HG03565 (cell line): ENCODE results near the gene KIF3C.
A peak's percentile ranks its signal among the peaks of the same experiment; 100 is the strongest.
"Not testable (repeated sequence)": the region's sequence is repeated elsewhere in the genome, so short reads cannot be mapped to it uniquely, and the experiment has no call there.

Experiments
- ATAC-seq: cut with Tn5 transposase; IDR thresholded peaks from one replicate; pipeline ENCODE4 v1.9.1; 2021; ENCODE audit warnings: mild to moderate bottlenecking, moderate library complexity; ENCODE audit not compliant: unreplicated experiment

Gene KIF3C

DNA sequence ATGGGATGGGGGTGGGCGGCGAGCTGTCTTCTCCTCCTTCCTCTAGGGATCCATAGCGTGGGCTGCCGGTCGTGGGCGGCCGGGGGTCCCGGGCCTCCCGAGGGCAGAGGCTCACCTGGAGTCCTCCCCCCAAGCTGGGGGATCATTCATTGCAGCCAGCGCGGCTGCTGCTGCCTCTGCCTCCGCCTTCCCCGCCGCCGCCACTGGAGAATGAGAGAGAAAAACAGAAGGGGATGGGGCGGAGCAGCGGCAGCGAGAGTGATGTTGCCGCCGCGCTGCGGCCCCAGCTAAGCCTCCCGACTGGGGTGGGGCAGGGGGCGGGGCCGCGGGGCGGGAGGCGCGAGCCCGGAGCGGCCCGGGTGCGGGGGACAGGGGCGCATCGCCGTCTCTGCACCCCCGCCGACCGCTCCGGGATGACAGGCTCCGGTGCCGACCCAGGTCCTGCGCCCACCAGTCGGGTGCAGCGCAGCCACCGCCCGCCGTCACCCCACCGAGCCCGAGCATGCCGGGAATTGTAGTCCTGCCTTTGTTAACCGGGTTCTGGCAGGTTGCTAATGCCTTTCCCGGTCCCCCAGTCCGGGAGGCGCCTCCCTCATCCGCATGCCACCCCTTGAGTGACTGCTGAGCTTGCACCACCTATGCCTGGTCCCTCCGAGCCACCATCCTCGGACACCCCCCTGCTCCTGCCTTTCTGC, at the start of gene KIF3C:
TSS of gene KIF3C (minus strand) at position 225 of the 695 bp plus-strand sequence. CDS start 580 bp downstream, outside the sequence.
- peak; percentile 45 for ATAC-seq

DNA sequence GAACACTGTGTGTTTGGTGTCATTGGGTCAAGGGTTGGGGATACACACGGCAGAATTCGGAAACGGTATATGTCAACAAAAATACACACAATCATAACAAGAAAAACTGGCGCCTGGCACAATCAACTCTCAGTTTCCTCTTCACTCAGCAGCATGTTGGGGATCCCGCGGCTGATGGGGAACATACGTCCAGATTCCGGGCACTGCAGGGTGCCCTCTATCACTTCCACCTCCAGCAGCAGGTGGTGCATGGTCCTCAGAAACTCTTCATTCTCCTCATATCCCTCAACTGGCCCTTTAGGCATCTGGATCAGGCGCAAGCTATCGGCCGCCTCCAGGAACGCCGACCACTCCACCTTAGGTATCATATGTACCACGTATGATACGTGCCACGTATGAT, 45.8 kb upstream of the KIF3C start:
- not testable (repeated sequence) for ATAC-seq

DNA sequence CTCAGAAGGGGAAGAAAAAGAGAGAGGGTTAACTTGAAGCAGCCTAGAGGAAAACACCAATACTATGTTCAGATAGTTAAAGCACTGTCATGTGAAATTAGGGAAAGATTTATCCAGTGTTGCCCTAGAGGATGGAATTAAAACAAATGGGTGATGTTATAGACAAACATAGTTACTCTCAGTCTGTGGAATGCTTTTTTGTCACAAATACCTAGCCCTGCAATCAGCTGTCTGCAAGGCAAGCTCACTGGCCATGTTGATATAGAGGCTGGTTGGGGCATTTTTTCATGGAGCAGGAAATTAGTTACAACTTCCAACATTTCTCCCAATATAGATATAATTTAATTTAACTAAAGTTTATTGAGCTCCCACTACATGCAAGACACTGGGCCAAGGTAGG, 43.2 kb upstream of the KIF3C start:
- no peak for ATAC-seq

DNA sequence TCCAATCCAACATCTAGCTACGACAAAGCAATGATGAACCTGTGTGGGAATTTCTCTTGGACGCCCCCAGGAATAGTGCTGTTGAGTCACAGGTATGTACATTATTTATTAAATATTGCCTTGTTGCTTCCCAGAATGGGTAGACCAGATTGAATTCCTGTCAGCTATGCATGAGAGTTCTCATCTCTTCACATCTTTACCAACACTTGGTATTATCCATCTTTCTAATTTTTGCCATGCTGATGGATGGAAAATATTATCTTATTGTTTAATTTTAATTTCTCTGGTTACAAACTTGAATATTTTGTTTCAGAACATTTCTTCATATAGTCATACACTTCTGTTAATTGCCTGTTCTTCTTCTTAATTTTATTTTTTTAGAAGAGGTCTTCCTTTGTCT, 42.0 kb upstream of the KIF3C start:
- ATAC-seq = no peak

DNA sequence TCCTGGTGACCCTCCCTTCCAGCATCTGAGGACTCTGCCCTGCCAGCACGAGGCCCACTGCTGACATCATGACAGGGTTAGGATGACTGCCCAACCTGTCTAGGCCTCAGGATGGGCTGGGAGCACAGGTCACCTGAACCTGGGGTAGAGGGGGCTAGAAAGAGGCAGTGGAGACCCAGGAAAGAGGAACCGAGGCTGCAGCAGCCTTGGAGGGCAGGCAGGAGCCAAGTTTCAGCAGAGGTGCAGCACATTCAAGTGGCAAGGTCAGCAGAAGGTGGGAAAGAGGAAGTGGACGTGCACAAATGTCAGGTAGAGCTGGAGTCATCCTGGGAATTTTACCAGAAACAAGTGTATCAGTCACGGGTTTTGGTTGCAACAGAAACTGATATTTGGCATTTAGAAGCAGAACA, 37.9 kb upstream of the KIF3C start:
- ATAC-seq = no peak

DNA sequence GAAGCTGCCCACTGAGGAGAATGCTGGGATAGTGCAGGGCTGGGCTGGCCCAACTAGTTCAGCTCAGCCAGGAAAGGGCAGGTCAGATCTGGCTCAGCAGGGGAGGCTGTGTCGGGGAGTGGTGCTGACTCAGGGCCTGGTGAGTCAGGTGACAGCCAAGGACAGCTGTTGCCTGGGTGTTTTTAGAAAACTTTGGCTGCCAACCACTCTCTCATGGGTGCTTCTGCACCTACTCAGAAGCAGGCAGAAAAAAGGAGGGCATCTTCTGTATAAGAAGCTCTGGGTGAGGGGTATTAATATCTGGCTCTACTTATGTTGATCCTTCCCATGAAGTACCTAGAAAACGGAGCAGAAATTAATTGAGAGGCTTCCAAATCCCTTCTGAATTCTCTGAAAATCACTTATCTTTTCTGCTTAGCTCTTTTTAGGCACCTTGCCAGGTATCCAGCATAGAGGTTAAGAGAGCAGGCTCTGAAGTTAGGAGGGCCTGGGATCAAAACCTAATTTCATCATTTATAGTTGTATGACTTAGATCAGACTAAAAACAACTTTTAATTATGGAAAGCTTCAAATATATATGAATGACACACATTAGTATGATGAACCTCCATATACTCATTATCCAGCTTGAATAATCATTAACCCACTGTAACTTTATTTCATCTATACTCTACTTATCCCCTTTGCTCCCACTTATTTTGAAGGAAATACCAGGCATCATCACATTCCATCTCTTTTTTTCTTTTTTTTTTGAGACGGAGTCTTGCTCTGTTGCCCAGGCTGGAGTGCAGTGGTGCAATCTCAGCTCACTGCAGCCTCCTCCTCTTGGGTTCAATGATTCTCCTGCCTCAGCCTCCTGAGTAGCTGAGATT, 36.1 kb upstream of the KIF3C start:
- ATAC-seq = no peak

DNA sequence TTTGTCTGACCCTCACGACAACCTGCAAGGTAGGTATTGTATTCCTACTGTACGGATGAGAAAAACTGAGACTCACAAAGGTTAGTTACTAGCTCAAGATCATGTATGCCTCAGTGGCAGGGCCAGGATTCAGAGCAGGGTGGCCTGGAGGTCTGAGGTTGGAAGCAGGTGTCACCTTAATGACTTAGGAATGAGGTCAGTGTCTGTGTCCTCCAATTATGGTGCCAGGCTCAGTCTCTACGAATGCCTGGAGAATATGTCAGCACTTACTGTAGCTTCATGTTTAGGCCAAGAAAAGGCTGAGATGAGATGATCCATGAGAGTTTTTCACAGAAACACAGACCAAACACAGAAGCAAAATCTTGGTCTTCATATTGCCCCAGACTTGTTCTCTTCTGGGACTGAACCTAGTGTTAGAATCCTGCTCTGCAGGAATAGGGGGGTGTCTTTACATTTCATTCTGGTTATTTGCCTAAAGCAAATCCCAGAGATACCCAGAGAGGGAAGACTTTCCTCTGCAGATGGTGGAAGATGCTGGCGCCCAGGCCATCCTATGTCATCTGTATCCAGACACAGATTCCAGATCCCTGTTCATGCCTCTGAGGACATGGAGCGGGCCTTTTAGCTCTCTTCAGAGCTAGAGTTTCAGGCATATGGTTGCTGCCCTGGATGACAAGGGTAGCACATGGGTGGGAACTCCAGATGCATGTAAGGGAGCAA, 35.3 kb upstream of the KIF3C start:
- ATAC-seq = no peak

DNA sequence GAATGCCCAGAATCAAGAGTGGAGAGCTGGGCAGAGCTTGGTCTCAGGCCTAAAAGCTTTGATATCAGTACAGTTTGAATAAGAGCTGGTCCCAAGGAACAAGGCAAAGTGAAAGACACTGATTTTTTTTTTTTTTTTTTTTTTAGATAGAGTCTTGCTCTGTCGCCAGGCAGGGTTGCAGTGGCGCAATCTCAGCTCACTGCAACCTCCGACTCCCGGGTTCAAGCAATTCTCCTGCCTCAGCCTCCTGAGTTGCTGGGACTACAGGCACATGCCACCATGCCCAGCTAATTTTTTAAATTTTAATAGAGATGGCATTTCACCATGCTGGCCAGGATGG, 34.4 kb upstream of the KIF3C start:
- ATAC-seq = not testable (repeated sequence)

DNA sequence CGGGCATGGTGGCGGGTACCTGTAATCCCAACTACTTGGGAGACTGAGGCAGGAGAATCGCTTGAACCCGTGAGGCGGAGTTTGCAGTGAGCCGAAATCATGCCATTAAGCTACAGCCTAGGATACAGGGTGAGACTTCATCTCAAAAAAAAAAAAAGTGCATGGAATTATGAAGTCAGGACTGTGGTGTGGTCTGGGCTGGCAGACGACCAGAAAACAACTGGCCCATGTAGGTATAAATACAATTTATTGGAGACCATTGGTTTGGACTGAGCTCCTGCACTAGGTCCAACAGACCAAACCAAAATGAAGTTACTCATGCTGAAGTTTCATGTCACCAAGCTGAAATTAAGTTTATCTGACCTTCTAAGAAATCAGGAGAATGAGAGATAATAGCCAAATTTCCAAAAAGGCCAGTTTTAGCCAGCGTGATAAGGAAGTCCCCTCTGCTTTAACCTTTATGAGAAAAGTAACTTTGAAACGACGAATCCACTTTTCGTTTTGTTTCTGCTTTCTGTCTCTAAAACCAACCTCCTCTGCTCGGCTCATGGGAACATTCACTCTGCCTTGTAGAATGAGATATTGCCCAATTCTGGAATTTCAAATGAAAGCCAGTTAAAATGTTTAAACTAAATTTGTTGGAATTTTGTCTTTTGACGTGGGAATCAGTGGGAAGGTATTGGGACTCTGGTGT, 33.9 kb upstream of the KIF3C start:
- ATAC-seq = no peak

DNA sequence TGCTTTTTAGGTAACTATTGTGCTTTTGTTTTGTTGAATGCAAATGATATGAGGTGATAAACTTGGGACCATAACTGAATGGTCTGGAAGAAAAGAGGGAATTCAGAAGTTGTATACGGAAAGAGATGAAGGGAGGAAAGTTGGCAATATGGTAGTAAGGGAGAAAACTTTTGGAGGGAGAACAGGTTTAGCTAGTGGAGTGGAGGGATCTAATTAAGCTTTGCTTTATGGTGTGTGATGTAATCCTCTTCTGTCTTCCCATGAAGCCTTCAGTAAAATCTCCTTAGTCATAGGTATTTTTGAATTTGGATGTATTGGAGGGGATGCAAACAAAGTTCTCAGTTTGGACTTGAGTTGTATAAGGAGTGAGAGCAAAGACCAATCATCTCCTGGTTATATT, 31.4 kb upstream of the KIF3C start:
- ATAC-seq = no peak

DNA sequence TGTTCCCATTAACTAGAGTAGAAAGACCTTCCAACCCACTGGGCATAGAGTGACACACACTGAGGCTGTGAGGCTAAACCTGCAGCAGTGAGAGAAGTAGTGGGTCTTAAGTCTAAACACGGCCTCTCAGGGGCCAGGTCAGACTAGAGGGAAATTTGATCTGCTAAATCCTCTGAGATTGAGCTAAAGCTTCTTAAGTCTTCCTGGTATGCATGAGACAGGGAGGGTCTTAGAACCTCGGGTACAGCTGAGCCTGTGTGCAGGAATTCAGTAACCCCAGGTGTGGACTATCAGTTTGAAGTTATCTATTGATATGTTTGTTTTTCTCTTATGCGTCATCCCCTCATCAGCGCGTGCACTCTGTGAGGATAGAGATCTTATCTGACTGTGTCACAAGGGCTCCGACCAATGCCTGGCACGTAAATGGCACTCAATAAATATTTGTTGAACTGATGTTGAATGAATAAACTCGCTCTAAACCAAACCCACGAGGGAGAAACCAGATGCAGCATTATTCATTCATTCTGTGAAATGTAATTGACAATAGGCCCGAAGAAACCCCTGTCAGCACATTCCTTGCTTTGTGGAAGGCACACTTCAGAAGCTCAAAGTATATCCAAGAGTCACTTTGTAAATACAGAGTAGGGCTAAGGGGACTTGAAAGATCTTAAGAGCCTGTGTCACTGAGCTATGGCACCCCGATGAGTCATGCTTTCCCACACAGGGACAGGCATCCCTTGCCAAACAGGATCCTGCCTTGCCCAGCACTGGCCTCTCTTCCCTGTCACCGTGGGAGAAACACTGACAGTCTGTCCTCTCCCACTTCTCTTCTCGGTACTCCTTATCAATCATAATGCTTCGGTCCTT, 29.9 kb upstream of the KIF3C start:
- no peak for ATAC-seq

DNA sequence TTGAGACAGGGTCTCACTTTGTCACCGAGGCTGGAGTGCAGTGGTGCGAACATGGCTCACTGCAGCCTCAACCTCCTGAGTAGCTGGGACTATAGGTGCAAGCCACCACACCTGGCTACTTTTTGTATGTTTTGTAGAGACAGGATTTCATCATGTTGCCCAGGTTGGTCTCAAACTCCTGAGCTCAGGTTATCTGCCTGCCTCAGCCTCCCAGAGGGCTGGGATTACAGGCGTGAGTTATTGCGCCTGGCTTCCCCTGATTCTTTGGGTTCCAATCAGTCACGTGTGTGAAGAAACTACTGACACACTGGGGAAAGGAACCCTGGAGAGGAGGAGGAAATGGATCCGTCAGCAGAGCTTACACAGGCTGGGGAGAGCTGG, 29.3 kb upstream of the KIF3C start:
- no peak for ATAC-seq

DNA sequence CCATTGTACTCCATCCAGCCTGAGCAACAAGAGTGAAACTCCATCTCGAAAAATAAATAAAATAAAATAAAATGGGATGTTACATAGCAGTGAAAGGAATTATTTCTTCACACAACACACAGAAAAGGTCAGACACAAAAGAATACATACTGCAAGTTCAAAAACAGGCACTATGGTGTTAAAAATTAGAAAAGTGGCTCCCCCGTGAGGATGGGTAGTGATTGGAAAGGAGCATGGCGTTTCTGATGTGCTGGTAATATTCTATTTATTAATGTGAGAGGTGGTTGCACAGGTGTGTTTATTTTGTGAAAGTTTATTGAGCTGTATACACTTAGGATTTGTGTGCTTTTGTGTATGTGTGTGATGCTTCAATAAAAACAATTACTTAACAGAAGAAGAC, 28.6 kb upstream of the KIF3C start:
- no peak for ATAC-seq

DNA sequence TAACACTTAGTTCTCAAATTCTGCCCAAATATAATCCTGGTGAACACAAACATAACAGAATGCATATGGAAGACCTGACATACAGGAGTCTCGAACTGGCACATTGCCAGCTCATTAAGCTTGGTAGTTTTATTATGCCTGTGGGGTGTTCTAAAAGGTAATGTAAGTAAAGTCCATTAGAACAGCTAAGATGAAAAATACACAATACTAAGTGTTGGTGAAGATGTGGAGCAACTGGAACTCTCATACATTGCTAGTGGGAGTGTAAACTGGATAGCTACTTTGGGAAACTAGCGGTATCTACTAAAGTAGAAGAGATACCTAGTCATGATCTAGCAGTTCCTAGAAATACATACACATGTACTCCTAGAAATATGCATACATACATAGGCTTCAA, 27.3 kb upstream of the KIF3C start:
- ATAC-seq = no peak

DNA sequence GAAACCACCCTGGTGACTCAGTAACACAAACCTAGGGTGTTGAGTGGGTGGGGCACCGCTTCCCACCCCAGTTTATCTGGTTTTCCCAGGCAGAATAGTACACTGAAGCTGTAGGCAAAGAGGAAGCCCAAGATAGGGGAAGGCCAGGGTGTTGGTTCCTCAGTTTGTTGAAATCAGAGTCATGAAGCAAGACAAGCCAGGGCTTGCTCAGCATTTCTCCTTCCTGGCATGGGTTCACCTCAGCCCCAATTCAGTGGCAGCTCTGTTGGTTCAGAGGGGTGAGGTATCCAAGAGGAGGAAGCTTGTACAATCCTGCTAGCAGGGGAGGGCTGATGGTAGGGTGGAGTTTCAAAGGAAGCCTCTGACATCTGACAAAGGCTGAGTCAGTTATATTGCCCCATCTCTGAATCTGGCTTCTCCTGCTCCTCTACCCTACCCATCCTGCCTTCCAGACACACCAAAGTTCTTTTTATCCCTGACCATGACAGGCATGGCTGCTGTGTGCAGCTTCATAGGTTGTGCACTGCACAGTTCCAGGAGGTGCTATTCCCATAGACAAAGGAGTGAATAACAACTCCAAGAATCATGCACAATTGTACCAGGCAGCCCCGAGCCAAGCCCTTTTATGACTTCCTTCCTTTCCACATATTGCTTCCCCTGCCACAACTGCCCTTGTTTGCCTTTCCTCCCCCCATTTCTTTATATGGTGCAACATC, 26.7 kb upstream of the KIF3C start:
- ATAC-seq = no peak

DNA sequence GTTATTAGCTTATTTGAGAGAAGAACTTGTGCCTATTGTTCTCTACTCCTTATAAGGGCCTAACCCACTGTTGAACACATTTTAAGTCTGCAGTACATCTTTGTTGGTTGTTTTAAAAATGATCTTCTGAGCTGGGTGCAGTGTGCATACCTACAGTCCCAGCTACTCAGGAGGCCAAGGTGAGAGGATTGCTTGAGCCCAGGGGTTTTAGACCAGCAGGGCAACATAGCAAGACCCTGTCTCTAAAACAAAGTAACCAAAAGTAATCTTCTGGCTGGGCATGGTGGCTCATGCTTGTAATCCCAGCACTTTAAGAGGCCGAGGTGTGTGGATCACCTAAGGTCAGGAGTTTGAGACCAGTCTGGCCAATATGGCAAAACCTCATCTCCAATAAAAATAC, 25.8 kb upstream of the KIF3C start:
- no peak for ATAC-seq

DNA sequence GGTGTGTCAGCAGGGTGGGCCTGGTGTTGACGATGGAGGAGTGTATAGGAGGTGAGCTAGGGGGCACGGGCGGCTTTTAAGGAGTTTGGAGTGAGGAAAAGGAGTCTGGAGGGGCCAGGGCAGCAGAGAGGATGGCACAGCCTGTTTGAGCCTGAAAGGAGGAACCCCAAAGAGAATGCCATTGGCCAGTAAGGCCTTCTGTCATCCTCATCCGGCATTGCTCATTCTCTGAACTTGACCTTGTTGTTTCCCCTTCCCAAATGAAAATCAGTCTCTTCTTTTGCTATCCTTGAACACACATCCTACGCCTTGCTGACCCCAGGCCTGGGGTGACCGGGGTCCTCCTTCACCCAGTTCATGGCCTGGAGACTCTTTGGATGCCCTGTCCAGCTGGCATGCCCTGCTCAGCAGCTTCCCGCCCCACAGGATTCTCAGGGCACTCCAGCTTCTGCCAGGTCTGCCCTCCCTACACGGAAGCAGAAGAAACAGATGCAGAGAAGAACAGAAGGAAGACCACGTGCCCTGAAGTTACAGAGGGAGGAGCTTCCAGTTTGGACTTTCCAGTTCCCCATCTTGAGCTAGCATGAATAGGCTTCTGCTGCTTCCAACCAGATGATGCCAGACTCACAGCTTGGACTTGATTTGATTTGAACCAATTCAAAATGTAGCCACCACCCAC, 20.5 kb upstream of the KIF3C start:
- no peak for ATAC-seq

DNA sequence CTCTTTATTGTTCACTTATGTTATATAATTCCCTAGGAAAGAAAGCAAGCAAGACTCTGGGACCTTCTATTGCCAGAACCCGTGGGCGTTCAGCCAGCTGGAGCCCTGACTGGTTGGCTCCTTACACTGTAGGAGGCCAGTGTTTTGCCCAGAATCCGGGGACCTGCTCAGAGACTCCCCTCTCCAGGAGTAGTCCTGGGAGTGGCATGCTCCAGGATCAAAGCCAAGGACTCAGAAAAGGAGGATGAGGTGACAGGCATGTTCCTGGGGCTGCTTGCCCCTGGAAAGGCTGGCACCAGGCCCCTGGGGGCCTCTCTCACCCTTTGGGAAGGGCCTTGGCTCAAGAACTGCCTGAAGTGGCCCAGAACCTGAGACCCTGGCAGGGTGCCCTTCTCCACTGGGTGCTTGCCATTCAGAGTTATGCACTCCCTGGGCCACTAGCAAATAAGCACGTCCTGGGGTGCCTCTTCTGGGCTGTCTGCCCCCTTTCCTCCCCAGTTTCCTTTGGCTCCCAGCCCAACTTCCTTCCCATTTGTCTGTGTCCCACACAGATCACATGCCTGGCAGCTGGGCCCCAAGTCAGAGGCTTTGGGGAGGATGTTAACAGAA, 19.6 kb upstream of the KIF3C start:
- no peak for ATAC-seq
